GM12878 (cell line): ENCODE results near the gene F12. TPM values are rescaled to one million over a fixed set of nuclear protein-coding genes. Genes with fewer than 3 reads are reported as not detected.

Experiments
- ATF3 ChIP-seq: IDR thresholded peaks from 2 replicates; pipeline ENCODE4 v1.6.1; 2011; ENCODE audit warnings: low read depth, mild to moderate bottlenecking, low read length, moderate library complexity, borderline replicate concordance; ENCODE audit errors: extremely low read depth
- ATF7 ChIP-seq: fragments of 450-650 bp; IDR thresholded peaks from 2 replicates; pipeline ENCODE4 v1.6.1; 2016; ENCODE audit warnings: low read depth, mild to moderate bottlenecking
- BCL3 ChIP-seq: IDR thresholded peaks from 2 replicates; pipeline ENCODE4 v1.6.1; 2011; ENCODE audit warnings: borderline replicate concordance, low read depth, mild to moderate bottlenecking, moderate library complexity, low read length; ENCODE audit not compliant: insufficient read depth, poor library complexity, severe bottlenecking
- CEBPZ ChIP-seq: fragments of 150-350 bp; IDR thresholded peaks from 2 replicates; pipeline ENCODE4 v1.6.1; 2016; ENCODE audit warnings: low read depth, low read length
- CREM ChIP-seq: IDR thresholded peaks from 2 replicates; pipeline ENCODE4 v1.6.1; 2014; ENCODE audit warnings: antibody characterized with exemption, low read depth
- ETV6 ChIP-seq, 2 experiments: fragments of 450-650 bp in 1 of 2; IDR thresholded peaks in 1 of 2; conservative IDR thresholded peaks in 1 of 2; 2 replicates each; pipeline ENCODE4 v1.6.1; 2014; ENCODE audit warnings: antibody characterized with exemption in 1 of 2, borderline replicate concordance in 1 of 2, low read depth in 1 of 2, mild to moderate bottlenecking in 1 of 2, moderate library complexity in 1 of 2
- FOXM1 ChIP-seq: IDR thresholded peaks from 2 replicates; pipeline ENCODE4 v1.6.1; 2012; ENCODE audit warnings: low read depth, mild to moderate bottlenecking, inconsistent platforms, low read length, moderate library complexity
- HDGF ChIP-seq: fragments of 450-650 bp; IDR thresholded peaks from 2 replicates; pipeline ENCODE4 v1.6.1; 2016; ENCODE audit warnings: antibody characterized with exemption
- IRF4 ChIP-seq: IDR thresholded peaks from 2 replicates; pipeline ENCODE4 v1.6.1; 2011; ENCODE audit warnings: low read depth, low read length
- JUND ChIP-seq: IDR thresholded peaks from 2 replicates; pipeline ENCODE4 v1.6.1; 2012; ENCODE audit warnings: low read depth, mild to moderate bottlenecking, low read length, improper control_type of control experiment, moderate library complexity
- LARP7 ChIP-seq: fragments of 450-650 bp; IDR thresholded peaks from 2 replicates; pipeline ENCODE4 v1.6.1; 2017; ENCODE audit warnings: mild to moderate bottlenecking
- MEF2A ChIP-seq: IDR thresholded peaks from 2 replicates; pipeline ENCODE4 v1.6.1; 2011; ENCODE audit warnings: low read depth, mild to moderate bottlenecking, low read length, moderate library complexity; ENCODE audit not compliant: insufficient read depth
- MTA2 ChIP-seq: fragments of 450-650 bp; IDR thresholded peaks from 2 replicates; pipeline ENCODE4 v1.6.1; 2016; ENCODE audit warnings: low read depth, mild to moderate bottlenecking, moderate library complexity
- NR2C2 ChIP-seq: IDR thresholded peaks from 2 replicates; pipeline ENCODE4 v1.6.1; 2011; ENCODE audit warnings: borderline replicate concordance, low read depth; ENCODE audit not compliant: control insufficient read depth, insufficient read length
- NR2F1 ChIP-seq: fragments of 450-650 bp; conservative IDR thresholded peaks from 2 replicates; pipeline ENCODE4 v1.6.1; 2017; ENCODE audit warnings: mild to moderate bottlenecking
- PAX5 ChIP-seq: IDR thresholded peaks from 2 replicates; pipeline ENCODE4 v1.6.1; 2011; ENCODE audit warnings: low read depth, low read length, borderline replicate concordance
- POLR2AphosphoS5 ChIP-seq: IDR thresholded peaks from 2 replicates; pipeline ENCODE4 v1.6.1; 2011; ENCODE audit warnings: mild to moderate bottlenecking, low read length, inconsistent platforms
- RELA ChIP-seq: fragments of 450-650 bp; IDR thresholded peaks from 2 replicates; pipeline ENCODE4 v1.8.0; 2014; ENCODE audit warnings: borderline replicate concordance; ENCODE audit not compliant: partially characterized antibody
- RELB ChIP-seq: fragments of 450-650 bp; IDR thresholded peaks from 2 replicates; pipeline ENCODE4 v1.6.1; 2017; ENCODE audit warnings: low read depth, mild to moderate bottlenecking, moderate library complexity
- SMC3 ChIP-seq: IDR thresholded peaks from 2 replicates; pipeline ENCODE4 v1.6.1; 2011; ENCODE audit warnings: low read length, improper control_type of control experiment, borderline replicate concordance
- ZBED1 ChIP-seq: IDR thresholded peaks from 2 replicates; pipeline ENCODE4 v1.6.1; 2016; ENCODE audit warnings: borderline replicate concordance
- ZNF217 ChIP-seq: fragments of 450-650 bp; IDR thresholded peaks from 2 replicates; pipeline ENCODE4 v1.6.1; 2017; ENCODE audit warnings: antibody characterized with exemption, mild to moderate bottlenecking
- ZNF24 ChIP-seq: fragments of 450-650 bp; IDR thresholded peaks from 2 replicates; pipeline ENCODE4 v1.6.1; 2017; ENCODE audit warnings: antibody characterized with exemption, mild to moderate bottlenecking
- polyA plus RNA-seq, 11 experiments: library from polyadenylated mRNA; depleted of rRNA in 4 of 11; unstranded in 6 of 11; stranded (reverse) in 5 of 11; fragments of >200 nt; fragmentation: Nextera tagmentation in 4 of 11; fragmentation: Illumina TruSeq in 1 of 11; extraction: Ambion mirVana in 4 of 11; extraction: Trizol in 1 of 11; gene quantifications; 1 replicate in 1 of 11; 2 replicates in 10 of 11; pipeline versions ENCODE4 v1.2.1 to v1.2.3, GENCODE V29; 2011 to 2016; ENCODE audit warnings: inconsistent platforms in 2 of 11, missing spikeins in 2 of 11, low read depth in 1 of 11
- total RNA-seq, 4 experiments: library from RNA; depleted of rRNA in 3 of 4; stranded (reverse); fragments of >200 nt in 3 of 4; fragmentation: Illumina TruSeq in 1 of 4; extraction: Trizol in 1 of 4; gene quantifications; 2 replicates each; pipeline versions ENCODE4 v1.2.1 to v1.2.3, GENCODE V29; 2013 to 2021

The F12 gene
- total and polyA plus RNA-seq, 10 of the 15 experiments (the other 5 are each of a cell fraction or from before 2014, with no cell fraction given), result 0.25 to 11.3 (median 5.5) TPM

- TF ChIP-seq ZNF24, result 0 out of 2 replicates have a peak, but pooled peaks have one; percentile 27
- TF ChIP-seq ETV6 (conservative IDR thresholded peaks at IDR 0.05 in 1 of 2, IDR thresholded peaks at IDR 0.05 in 1 of 2; ENCODE audit: borderline replicate concordance in 1 of 2, low read depth in 1 of 2), result peak in 1 of 2 experiments; percentile 83; a peak in 1 of 4 replicates
- 0 out of 2 replicates have a peak, but pooled peaks have one; percentile 6 for TF ChIP-seq LARP7
- TF ChIP-seq ZNF217, result peak; percentile 31; the same call in 1 of the 2 replicates
- TF ChIP-seq ATF3, result no peak
- TF ChIP-seq RELB, result peak; percentile 86
- TF ChIP-seq PAX5, result peak; percentile 53; the same call in 1 of the 2 replicates
- 0 out of 2 replicates have a peak, but pooled peaks have one; percentile 28 for TF ChIP-seq ATF7
- no peak for TF ChIP-seq SMC3
- peak; percentile 56 for TF ChIP-seq RELA
- no peak for TF ChIP-seq FOXM1
- TF ChIP-seq NR2F1, result peak; percentile 55; the same call in 1 of the 2 replicates
- peak; percentile 79 for TF ChIP-seq MEF2A
- TF ChIP-seq BCL3, result peak; percentile 89
- TF ChIP-seq JUND, result peak; percentile 84
- peak; percentile 60; the same call in 1 of the 2 replicates for TF ChIP-seq HDGF
- peak; percentile 74 for TF ChIP-seq MTA2
- peak; percentile 97 for TF ChIP-seq IRF4
- no peak for TF ChIP-seq NR2C2
- TF ChIP-seq CREM, result peak; percentile 76
- no peak for TF ChIP-seq POLR2AphosphoS5
- 0 out of 2 replicates have a peak, but pooled peaks have one; percentile 34 for TF ChIP-seq ZBED1
- no peak for TF ChIP-seq CEBPZ
These were observed 45.0 kb downstream of the F12 start (continued) for GRCh38 chr5:177364159-177364962.
